ENCODE results near the gene CDCP2.

DNA sequence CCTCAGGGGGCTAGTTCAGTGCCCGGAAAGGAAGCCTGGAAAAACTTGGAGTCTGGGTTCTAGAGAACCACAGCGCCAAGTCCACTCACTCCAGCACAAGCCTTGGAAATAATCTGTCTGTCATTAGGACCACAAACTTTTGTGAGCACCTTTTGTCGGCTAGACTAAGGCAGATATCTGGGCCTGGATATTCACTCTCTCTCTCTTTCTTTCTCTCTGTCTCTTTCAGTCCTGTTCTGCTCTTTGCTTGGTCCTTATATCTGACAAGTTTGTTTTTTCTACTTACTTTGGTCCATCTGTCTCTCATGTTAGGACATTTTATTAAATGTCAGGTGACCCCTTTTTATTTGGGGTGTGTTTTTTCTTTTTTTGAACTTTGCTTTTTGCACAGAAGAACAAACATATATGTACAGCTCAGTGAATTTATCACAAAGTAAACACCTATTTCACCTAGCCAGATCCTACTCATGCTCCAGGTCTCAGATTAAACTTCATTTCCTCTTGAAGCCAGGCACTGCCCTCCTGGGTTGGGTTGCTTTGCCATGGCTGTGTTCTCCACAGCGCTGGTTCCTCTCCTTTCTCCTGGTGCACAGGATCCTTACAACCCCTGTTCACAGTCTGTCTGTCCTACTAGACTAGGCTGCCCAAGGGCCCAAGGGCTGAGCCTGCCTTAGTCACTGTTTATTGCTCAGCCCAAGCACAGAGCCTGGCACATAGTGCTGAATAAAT, 58.6 kb downstream of the CDCP2 start:
- TF ChIP-seq MAFK (IDR thresholded peaks at IDR 0.05; ENCODE audit: low read depth, low read length) (no peak), RBBP5 (IDR thresholded peaks at IDR 0.05; ENCODE audit: borderline replicate concordance, low read depth, low read length) (no peak)

All from H1 (cell line).